WTC11 (cell line): ENCODE results near the gene SYT17. TPM values are rescaled to one million over a fixed set of nuclear protein-coding genes. Genes with fewer than 3 reads are reported as not detected.

Experiments
- ATAC-seq: fragments of 200-7000 bp; cut with Tn5 transposase; 2 replicates; pipeline ENCODE4 v1.10.0; 2021; ENCODE audit warnings: mild to moderate bottlenecking, moderate library complexity
- CTCF ChIA-PET: fragments of 300-600 bp; sonication (Branson Sonifier 250); formaldehyde crosslinking; loops from one replicate; lab custom pipeline; 2021; ENCODE audit warnings: antibody characterized with exemption; lab: Charles Lee
- POLR2A ChIA-PET: fragments of 350-600 bp; sonication (Branson Sonifier 250); formaldehyde crosslinking; loops from one replicate; lab custom pipeline; 2021; ENCODE audit warnings: antibody characterized with exemption; lab: Charles Lee
- DNase-seq: peaks from one replicate; pipeline ENCODE4 v3.0.0; 2021; ENCODE audit warnings: low spot score
- H3K27ac Mint-ChIP-seq: 2 replicates; pipeline ENCODE4 v1.8.0; 2021; ENCODE audit warnings: mixed read lengths
- H3K27me3 Mint-ChIP-seq: 2 replicates; pipeline ENCODE4 v1.8.0; 2021; ENCODE audit warnings: low read depth, mild to moderate bottlenecking, moderate library complexity, mixed read lengths
- H3K36me3 Mint-ChIP-seq: 2 replicates; pipeline ENCODE4 v1.8.0; 2021; ENCODE audit warnings: mixed read lengths
- H3K4me1 Mint-ChIP-seq: 2 replicates; pipeline ENCODE4 v1.8.0; 2022; ENCODE audit warnings: mixed read lengths
- H3K4me3 Mint-ChIP-seq: 2 replicates; pipeline ENCODE4 v1.8.0; 2021; ENCODE audit warnings: mild to moderate bottlenecking, moderate library complexity, mixed read lengths
- H3K9me3 Mint-ChIP-seq: 2 replicates; pipeline ENCODE4 v1.8.0; 2021; ENCODE audit warnings: mixed read lengths
- AR ChIP-seq: fragments of 250-450 bp; sonication (Bioruptor Pico); IDR thresholded peaks from 2 replicates; pipeline ENCODE4 v1.9.0; 2021; ENCODE audit warnings: mild to moderate bottlenecking
- ARID4B ChIP-seq: sonication (generic); formaldehyde crosslinking; IDR thresholded peaks from 2 replicates; pipeline ENCODE4 v1.8.0; 2023; ENCODE audit warnings: missing genetic modification reagents, mild to moderate bottlenecking, borderline replicate concordance
- CREB1 ChIP-seq: sonication (generic); formaldehyde crosslinking; IDR thresholded peaks from 2 replicates; pipeline ENCODE4 v1.8.0; 2023; ENCODE audit warnings: mild to moderate bottlenecking, missing genetic modification reagents
- CREM ChIP-seq: sonication (generic); formaldehyde crosslinking; IDR thresholded peaks from 2 replicates; pipeline ENCODE4 v1.8.1; 2022; ENCODE audit warnings: mild to moderate bottlenecking, missing genetic modification reagents, moderate library complexity
- E2F1 ChIP-seq: sonication (generic); formaldehyde crosslinking; IDR thresholded peaks from 2 replicates; pipeline ENCODE4 v1.8.0; 2022; ENCODE audit warnings: mild to moderate bottlenecking, missing genetic modification reagents
- ESRRA ChIP-seq: sonication (generic); formaldehyde crosslinking; IDR thresholded peaks from 2 replicates; pipeline ENCODE4 v1.8.1; 2022; ENCODE audit warnings: mild to moderate bottlenecking, missing genetic modification reagents, borderline replicate concordance
- ETV6 ChIP-seq: sonication (generic); formaldehyde crosslinking; IDR thresholded peaks from 2 replicates; pipeline ENCODE4 v1.8.1; 2022; ENCODE audit warnings: mild to moderate bottlenecking, missing genetic modification reagents
- IRF2 ChIP-seq: sonication (generic); formaldehyde crosslinking; IDR thresholded peaks from 2 replicates; pipeline ENCODE4 v1.8.0; 2022; ENCODE audit warnings: low read depth, missing genetic modification reagents, borderline replicate concordance
- MLX ChIP-seq: sonication (generic); formaldehyde crosslinking; IDR thresholded peaks from 2 replicates; pipeline ENCODE4 v1.8.1; 2023; ENCODE audit warnings: mild to moderate bottlenecking, missing genetic modification reagents, moderate library complexity
- MYBL2 ChIP-seq: sonication (generic); formaldehyde crosslinking; IDR thresholded peaks from 2 replicates; pipeline ENCODE4 v1.8.1; 2023; ENCODE audit warnings: mild to moderate bottlenecking, moderate library complexity, missing genetic modification reagents
- PRRX2 ChIP-seq: fragments of 250-450 bp; sonication (Bioruptor Pico); IDR thresholded peaks from 2 replicates; pipeline ENCODE4 v1.8.0; 2021; ENCODE audit warnings: mild to moderate bottlenecking
- SMAD4 ChIP-seq: sonication (generic); formaldehyde crosslinking; IDR thresholded peaks from 2 replicates; pipeline ENCODE4 v1.8.0; 2022; ENCODE audit warnings: mild to moderate bottlenecking, missing genetic modification reagents
- TEAD4 ChIP-seq: sonication (generic); formaldehyde crosslinking; IDR thresholded peaks from 2 replicates; pipeline ENCODE4 v1.8.0; 2022; ENCODE audit warnings: mild to moderate bottlenecking, missing genetic modification reagents
- USF1 ChIP-seq: sonication (generic); formaldehyde crosslinking; IDR thresholded peaks from 2 replicates; pipeline ENCODE4 v1.8.0; 2022; ENCODE audit warnings: mild to moderate bottlenecking, missing genetic modification reagents
- ZBTB21 ChIP-seq: sonication (generic); formaldehyde crosslinking; IDR thresholded peaks from 2 replicates; pipeline ENCODE4 v1.8.1; 2023; ENCODE audit warnings: mild to moderate bottlenecking, missing genetic modification reagents, borderline replicate concordance
- ZNF396 ChIP-seq: fragments of 250-450 bp; sonication (Bioruptor Pico); IDR thresholded peaks from 2 replicates; pipeline ENCODE4 v1.8.0; 2021; ENCODE audit warnings: mild to moderate bottlenecking, moderate library complexity, borderline replicate concordance
- ZNF512 ChIP-seq: sonication (generic); formaldehyde crosslinking; IDR thresholded peaks from 2 replicates; pipeline ENCODE4 v1.8.1; 2022; ENCODE audit warnings: missing genetic modification reagents, borderline replicate concordance
- total RNA-seq: library from RNA; stranded (reverse); gene quantifications from 3 replicates; pipeline ENCODE4 v1.2.3, GENCODE V29; 2021
- TF ChIP-seq, protein P1 (sequence below): fragments of 200-600 bp; IDR thresholded peaks from 2 replicates; pipeline ENCODE4 v1.8.0; 2022; ENCODE audit warnings: antibody characterized with exemption
- TF ChIP-seq, protein P2 (sequence below): fragments of 250-450 bp; sonication (Bioruptor Pico); IDR thresholded peaks from 2 replicates; pipeline ENCODE4 v2.1.2; 2022; ENCODE audit warnings: mild to moderate bottlenecking, moderate library complexity
- TF ChIP-seq, protein P3 (sequence below): fragments of 250-450 bp; sonication (Bioruptor Pico); IDR thresholded peaks from 2 replicates; pipeline ENCODE4 v1.8.0; 2021; ENCODE audit warnings: mild to moderate bottlenecking

Gene SYT17
- total RNA-seq, 1 experiment from 2014 or later = 5.5 TPM

- Mint-ChIP-seq H3K36me3 (no peaks in the 10 kb centered on the region), H3K9me3 (peaks cover 8% of the 10 kb centered on the region), H3K27me3 (peaks cover 8% of the 10 kb centered on the region), H3K27ac (no peak overlapping the region), H3K4me3 (no peak overlapping the region), H3K4me1 (peaks cover 3% of the 10 kb centered on the region)
- ChIA-PET CTCF (no interaction called here), POLR2A (no interaction called here)
- no peak for TF ChIP-seq CREB1
- no peak for TF ChIP-seq ZBTB21 (CRISPR knock-in tag)
- TF ChIP-seq, protein P1, sequence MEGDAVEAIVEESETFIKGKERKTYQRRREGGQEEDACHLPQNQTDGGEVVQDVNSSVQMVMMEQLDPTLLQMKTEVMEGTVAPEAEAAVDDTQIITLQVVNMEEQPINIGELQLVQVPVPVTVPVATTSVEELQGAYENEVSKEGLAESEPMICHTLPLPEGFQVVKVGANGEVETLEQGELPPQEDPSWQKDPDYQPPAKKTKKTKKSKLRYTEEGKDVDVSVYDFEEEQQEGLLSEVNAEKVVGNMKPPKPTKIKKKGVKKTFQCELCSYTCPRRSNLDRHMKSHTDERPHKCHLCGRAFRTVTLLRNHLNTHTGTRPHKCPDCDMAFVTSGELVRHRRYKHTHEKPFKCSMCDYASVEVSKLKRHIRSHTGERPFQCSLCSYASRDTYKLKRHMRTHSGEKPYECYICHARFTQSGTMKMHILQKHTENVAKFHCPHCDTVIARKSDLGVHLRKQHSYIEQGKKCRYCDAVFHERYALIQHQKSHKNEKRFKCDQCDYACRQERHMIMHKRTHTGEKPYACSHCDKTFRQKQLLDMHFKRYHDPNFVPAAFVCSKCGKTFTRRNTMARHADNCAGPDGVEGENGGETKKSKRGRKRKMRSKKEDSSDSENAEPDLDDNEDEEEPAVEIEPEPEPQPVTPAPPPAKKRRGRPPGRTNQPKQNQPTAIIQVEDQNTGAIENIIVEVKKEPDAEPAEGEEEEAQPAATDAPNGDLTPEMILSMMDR = no peak
- TF ChIP-seq, protein P2, sequence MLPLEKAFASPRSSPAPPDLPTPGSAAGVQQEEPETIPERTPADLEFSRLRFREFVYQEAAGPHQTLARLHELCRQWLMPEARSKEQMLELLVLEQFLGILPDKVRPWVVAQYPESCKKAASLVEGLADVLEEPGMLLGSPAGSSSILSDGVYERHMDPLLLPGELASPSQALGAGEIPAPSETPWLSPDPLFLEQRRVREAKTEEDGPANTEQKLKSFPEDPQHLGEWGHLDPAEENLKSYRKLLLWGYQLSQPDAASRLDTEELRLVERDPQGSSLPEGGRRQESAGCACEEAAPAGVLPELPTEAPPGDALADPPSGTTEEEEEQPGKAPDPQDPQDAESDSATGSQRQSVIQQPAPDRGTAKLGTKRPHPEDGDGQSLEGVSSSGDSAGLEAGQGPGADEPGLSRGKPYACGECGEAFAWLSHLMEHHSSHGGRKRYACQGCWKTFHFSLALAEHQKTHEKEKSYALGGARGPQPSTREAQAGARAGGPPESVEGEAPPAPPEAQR (CRISPR knock-in tag) = no peak
- TF ChIP-seq PRRX2 (CRISPR knock-in tag) = no peak
- TF ChIP-seq AR (CRISPR knock-in tag) = no peak
- TF ChIP-seq ARID4B (CRISPR knock-in tag) = no peak
- no peak for TF ChIP-seq ZNF396
- no peak for TF ChIP-seq MYBL2 (CRISPR knock-in tag)
- TF ChIP-seq USF1 = no peak
- TF ChIP-seq IRF2 (CRISPR knock-in tag) = no peak
- no peak for TF ChIP-seq ESRRA
- no peak for TF ChIP-seq TEAD4 (CRISPR knock-in tag)
- TF ChIP-seq CREM = no peak
- TF ChIP-seq SMAD4 (CRISPR knock-in tag) = no peak
- TF ChIP-seq, protein P3, sequence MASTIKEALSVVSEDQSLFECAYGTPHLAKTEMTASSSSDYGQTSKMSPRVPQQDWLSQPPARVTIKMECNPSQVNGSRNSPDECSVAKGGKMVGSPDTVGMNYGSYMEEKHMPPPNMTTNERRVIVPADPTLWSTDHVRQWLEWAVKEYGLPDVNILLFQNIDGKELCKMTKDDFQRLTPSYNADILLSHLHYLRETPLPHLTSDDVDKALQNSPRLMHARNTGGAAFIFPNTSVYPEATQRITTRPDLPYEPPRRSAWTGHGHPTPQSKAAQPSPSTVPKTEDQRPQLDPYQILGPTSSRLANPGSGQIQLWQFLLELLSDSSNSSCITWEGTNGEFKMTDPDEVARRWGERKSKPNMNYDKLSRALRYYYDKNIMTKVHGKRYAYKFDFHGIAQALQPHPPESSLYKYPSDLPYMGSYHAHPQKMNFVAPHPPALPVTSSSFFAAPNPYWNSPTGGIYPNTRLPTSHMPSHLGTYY = no peak
- TF ChIP-seq MLX (CRISPR knock-in tag) = no peak
- no peak for TF ChIP-seq ZNF512 (CRISPR knock-in tag)
- TF ChIP-seq E2F1 (CRISPR knock-in tag) = no peak
- no peak for TF ChIP-seq ETV6 (CRISPR knock-in tag)
- no peak for ATAC-seq
- no peak for DNase-seq
Observed at GRCh38 chr16:19142939-19143598, 25.0 kb upstream of the SYT17 start.
